OCI-LY3 (cell line): Measurements from ENCODE around the gene SANBR.

ENCODE experiments used
- H2AFZ ChIP-seq: fragments of 200-600, 300-600 bp; shearing (Covaris generic); 2 replicates; pipeline ENCODE4 v1.6.0; 2014; ENCODE audit warnings: antibody characterized with exemption, low read depth, low read length
- H3K27ac ChIP-seq: fragments of 200-600, 300-600 bp; sonication (generic); 2 replicates; pipeline ENCODE4 v1.5.1; 2014; ENCODE audit warnings: mild to moderate bottlenecking, low read length, moderate library complexity, mixed read lengths
- H3K27me3 ChIP-seq: fragments of 200-600, 300-600 bp; sonication (generic); 2 replicates; pipeline ENCODE4 v1.6.1; 2014; ENCODE audit warnings: low read depth, low read length, mixed read lengths
- H3K36me3 ChIP-seq: fragments of 200-600, 300-600 bp; sonication (generic); replicated peaks from 2 replicates; pipeline ENCODE3; 2014; ENCODE audit warnings: low read depth, low read length, mixed read lengths
- H3K4me1 ChIP-seq: fragments of 300-600, 200-600 bp; sonication (generic); 2 replicates; pipeline ENCODE4 v1.6.1; 2014; ENCODE audit warnings: low read length, mixed read lengths
- H3K4me2 ChIP-seq: fragments of 200-600, 300-600 bp; sonication (generic); 2 replicates; pipeline ENCODE4 v1.6.1; 2014; ENCODE audit warnings: low read length, mixed read lengths
- H3K4me3 ChIP-seq: fragments of 300-600, 200-600 bp; sonication (generic); 2 replicates; pipeline ENCODE4 v1.5.1; 2014; ENCODE audit warnings: antibody characterized with exemption, mild to moderate bottlenecking, low read length, moderate library complexity
- H3K79me2 ChIP-seq: fragments of 300-600, 200-600 bp; shearing (Covaris generic); 2 replicates; pipeline ENCODE4 v1.6.1; 2014; ENCODE audit warnings: mild to moderate bottlenecking, low read length, mixed read lengths
- H3K9ac ChIP-seq: fragments of 300-600, 200-600 bp; shearing (Covaris generic); 2 replicates; pipeline ENCODE4 v1.6.0; 2014; ENCODE audit warnings: mild to moderate bottlenecking, low read length, moderate library complexity
- H3K9me3 ChIP-seq: fragments of 200-600, 300-600 bp; shearing (Covaris generic); 2 replicates; pipeline ENCODE4 v1.6.1; 2014; ENCODE audit warnings: low read length, mixed read lengths; ENCODE audit not compliant: insufficient read depth
- H4K20me1 ChIP-seq: fragments of 200-600, 300-600 bp; sonication (generic); 2 replicates; pipeline ENCODE4 v1.6.1; 2016; ENCODE audit warnings: low read length, mixed read lengths; ENCODE audit not compliant: insufficient read depth
- EZH2phosphoT487 ChIP-seq: fragments of 200-600 bp; shearing (Covaris generic); IDR thresholded peaks from 2 replicates; pipeline ENCODE4 v1.6.1; 2018; ENCODE audit warnings: antibody characterized with exemption, mixed run types, low read depth
- TF ChIP-seq, protein P1 (sequence below): fragments of 200-600, 300-600 bp; sonication (generic); IDR thresholded peaks from 2 replicates; pipeline ENCODE4 v1.5.1; 2014; ENCODE audit warnings: antibody characterized with exemption, low read length, low read depth

The SANBR gene

DNA sequence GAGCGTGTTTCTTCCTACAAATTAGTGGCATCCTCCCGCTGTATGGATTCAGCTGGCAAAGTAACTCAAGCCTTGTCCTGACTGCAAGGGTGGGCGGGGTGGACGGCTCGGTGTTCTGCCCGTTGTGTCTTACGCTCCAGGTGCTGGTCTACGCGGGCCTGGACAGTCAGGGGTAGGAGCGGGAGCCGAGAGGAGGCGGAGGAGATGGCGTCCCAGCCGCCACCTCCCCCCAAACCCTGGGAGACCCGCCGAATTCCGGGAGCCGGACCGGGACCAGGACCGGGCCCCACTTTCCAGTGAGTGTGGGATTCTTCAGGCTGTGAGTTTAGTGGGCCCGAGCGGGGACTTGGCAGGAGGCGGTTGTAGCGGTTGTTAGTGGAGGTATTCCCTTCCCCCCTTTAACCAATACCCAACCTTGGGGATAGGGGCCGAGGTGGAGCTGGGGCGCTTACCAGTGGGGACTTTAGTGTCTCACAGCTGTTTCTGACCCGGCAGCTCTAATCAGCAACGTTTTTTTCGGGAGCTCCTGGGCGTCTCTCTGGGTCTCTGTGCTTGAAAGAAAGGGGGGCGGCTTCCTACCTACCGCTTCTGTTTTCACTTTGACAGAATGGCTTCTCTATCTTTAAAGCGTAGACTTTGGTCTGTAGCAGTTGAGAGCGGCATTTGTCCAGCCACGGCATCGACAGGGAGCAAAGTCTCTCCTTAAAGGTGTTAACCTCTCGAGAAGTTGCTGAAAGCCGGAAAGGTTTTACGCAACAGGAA lies 47.9 kb upstream of the SANBR start, which contains the start of the genes PEX13 and PUS10:
PEX13 (plus strand) TSS at position 165 of the 762 bp plus-strand sequence; CDS start at position 205, 40 bp downstream.
PUS10 (minus strand) TSS at position 700 of the 762 bp plus-strand sequence. CDS start 6,365 bp downstream, outside the sequence.
- Histone ChIP-seq H3K9me3 (no peaks in the 10 kb centered on the region), H4K20me1 (no peaks in the 10 kb centered on the region), H2AFZ (peak within 1 kb of the TSS; percentile 95), H3K36me3 (peaks cover 5% of the 10 kb centered on the region), H3K4me1 (peaks cover 20% of the 10 kb centered on the region), H3K27ac (peak within 1 kb of the TSS; percentile 88), H3K4me3 (peak within 1 kb of the TSS; percentile 95), H3K9ac (peak within 1 kb of the TSS; percentile 92), H3K27me3 (no peaks in the 10 kb centered on the region), H3K79me2 (peaks cover 60% of the 10 kb centered on the region), H3K4me2 (peak within 1 kb of the TSS; percentile 80)
- TF ChIP-seq EZH2phosphoT487: no peak
- TF ChIP-seq, protein P1, sequence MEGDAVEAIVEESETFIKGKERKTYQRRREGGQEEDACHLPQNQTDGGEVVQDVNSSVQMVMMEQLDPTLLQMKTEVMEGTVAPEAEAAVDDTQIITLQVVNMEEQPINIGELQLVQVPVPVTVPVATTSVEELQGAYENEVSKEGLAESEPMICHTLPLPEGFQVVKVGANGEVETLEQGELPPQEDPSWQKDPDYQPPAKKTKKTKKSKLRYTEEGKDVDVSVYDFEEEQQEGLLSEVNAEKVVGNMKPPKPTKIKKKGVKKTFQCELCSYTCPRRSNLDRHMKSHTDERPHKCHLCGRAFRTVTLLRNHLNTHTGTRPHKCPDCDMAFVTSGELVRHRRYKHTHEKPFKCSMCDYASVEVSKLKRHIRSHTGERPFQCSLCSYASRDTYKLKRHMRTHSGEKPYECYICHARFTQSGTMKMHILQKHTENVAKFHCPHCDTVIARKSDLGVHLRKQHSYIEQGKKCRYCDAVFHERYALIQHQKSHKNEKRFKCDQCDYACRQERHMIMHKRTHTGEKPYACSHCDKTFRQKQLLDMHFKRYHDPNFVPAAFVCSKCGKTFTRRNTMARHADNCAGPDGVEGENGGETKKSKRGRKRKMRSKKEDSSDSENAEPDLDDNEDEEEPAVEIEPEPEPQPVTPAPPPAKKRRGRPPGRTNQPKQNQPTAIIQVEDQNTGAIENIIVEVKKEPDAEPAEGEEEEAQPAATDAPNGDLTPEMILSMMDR: no peak

DNA sequence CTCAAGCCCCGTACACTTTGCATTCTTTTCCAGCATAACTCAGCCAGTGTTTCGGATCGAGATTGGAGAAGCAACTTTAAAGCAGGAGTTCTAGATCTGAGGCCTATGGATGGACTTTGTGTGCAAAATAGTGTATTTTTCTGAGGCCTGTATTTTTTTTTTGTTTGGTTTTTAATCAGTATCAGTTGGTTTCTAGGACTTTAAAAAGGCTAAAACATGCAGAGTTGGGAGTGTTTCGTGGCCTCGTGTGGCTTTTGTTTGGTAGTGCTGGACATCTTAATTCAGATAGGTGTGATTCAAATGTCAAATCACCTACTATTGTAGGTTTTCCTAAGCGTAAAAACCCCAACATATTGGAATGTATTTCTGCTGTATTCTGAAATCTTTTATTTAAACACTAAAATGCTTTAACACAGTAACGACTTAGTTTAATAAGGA lies 47.3 kb upstream of the SANBR start:
- Histone ChIP-seq H3K9me3 (no peaks in the 10 kb centered on the region), H3K4me3 (peak overlapping the region; percentile 95), H3K36me3 (peaks cover 5% of the 10 kb centered on the region), H2AFZ (peak overlapping the region; percentile 95; the same call in 1 of the 2 replicates), H3K4me1 (peaks cover 17% of the 10 kb centered on the region), H4K20me1 (no peaks in the 10 kb centered on the region), H3K9ac (peak overlapping the region; percentile 92), H3K27ac (peak overlapping the region; percentile 88), H3K4me2 (peak overlapping the region; percentile 80), H3K79me2 (peaks cover 61% of the 10 kb centered on the region), H3K27me3 (no peaks in the 10 kb centered on the region)
- TF ChIP-seq, protein P1: no peak
- TF ChIP-seq EZH2phosphoT487: no peak

DNA sequence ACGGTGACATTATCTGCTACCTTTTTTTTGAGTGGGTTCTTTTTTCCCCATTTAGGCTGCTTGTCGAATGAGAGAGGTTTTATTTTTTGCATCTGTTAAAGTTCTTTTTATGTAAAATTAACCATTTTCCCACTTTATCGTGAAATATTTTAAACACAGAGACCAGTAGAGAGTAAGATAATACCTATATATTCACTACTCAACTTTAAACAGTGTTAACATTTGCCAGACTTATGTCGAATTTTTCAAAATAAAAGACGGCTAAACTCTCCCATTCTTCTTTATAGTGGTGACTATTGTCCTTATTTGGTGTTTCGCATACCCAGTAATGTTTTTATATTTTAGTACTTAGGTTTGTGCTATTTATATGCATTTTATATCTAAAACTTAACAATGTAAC lies 46.9 kb upstream of the SANBR start:
- H4K20me1 ChIP-seq: no peaks in the 10 kb centered on the region
- peaks cover 61% of the 10 kb centered on the region for H3K79me2 ChIP-seq
- peaks cover 5% of the 10 kb centered on the region for H3K36me3 ChIP-seq
- H3K4me1 ChIP-seq: peaks cover 17% of the 10 kb centered on the region
- H3K9ac ChIP-seq: peak overlapping the region; percentile 92
- peak overlapping the region; percentile 95 for H3K4me3 ChIP-seq
- H3K9me3 ChIP-seq: no peaks in the 10 kb centered on the region
- H3K27me3 ChIP-seq: no peaks in the 10 kb centered on the region
- H3K4me2 ChIP-seq: peak overlapping the region; percentile 80
- no peak for TF ChIP-seq EZH2phosphoT487
- TF ChIP-seq, protein P1: no peak
- no peak overlapping the region for H2AFZ ChIP-seq
- H3K27ac ChIP-seq: peak overlapping the region; percentile 88

DNA sequence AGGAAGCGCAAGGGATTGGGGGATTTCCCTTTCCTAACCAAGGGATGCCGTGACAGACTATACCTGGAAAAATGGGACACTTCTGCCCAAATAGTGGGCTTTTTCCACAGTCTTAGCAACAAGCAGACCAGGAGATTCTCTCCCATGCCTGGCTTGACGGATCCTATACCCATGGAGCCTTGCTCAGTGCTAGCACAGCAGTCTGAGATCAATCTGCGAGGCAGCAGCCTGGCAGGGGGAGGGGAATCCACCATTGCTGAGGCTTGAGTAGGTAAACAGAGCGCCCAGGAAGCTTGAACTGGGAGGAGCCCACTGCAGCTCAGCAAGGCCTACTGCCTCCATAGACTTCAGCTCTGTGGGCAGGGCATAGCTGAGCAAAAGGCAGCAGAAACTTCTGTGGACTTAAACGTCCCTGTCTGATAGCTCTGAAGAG lies 44.4 kb upstream of the SANBR start:
- Histone ChIP-seq H3K79me2 (peaks cover 60% of the 10 kb centered on the region), H3K36me3 (peaks cover 5% of the 10 kb centered on the region), H3K9me3 (no peaks in the 10 kb centered on the region), H3K27me3 (no peaks in the 10 kb centered on the region), H2AFZ (no peak overlapping the region), H3K4me1 (peaks cover 11% of the 10 kb centered on the region), H3K27ac (no peak overlapping the region), H3K9ac (no peak overlapping the region), H4K20me1 (no peaks in the 10 kb centered on the region), H3K4me3 (no peak overlapping the region), H3K4me2 (no peak overlapping the region)
- no peak for TF ChIP-seq EZH2phosphoT487
- TF ChIP-seq, protein P1: no peak
